ENCODE data around the gene KLRC1. TPM values are rescaled to one million over a fixed set of nuclear protein-coding genes. Genes with fewer than 3 reads are reported as not detected.
"Not testable (repeated sequence)": the region's sequence is repeated elsewhere in the genome, so short reads cannot be mapped to it uniquely, and the experiment has no call there.

KLRC1 gene
- total RNA-seq, 4 donors from 2014 or later: 0.62 to 1.1 TPM; not detected in 2

DNA sequence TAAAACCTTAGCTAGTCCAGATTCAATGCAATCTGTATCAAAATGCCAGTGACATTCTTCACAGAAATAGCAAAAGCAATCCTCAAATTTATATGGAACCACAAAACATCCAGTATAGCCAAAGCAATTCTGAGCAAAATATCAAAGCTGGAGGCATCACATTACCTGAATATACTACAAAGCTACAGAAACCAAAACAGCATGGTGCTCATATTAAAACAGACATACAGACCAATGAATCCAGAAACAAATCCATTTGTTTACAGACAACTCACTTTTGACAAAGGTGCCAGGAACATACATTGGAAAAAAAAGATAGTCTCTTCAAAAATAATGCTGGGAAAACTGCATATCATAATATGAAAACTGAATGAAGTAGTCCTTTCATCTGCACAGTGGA is 48.4 kb downstream of the KLRC1 start:
- TF ChIP-seq POLR2AphosphoS5 (IDR thresholded peaks at IDR 0.05) (no peak), POLR2A (IDR thresholded peaks at IDR 0.05) (no peak), EP300 (IDR thresholded peaks at IDR 0.05) (no peak)
- TF ChIP-seq, protein P1, sequence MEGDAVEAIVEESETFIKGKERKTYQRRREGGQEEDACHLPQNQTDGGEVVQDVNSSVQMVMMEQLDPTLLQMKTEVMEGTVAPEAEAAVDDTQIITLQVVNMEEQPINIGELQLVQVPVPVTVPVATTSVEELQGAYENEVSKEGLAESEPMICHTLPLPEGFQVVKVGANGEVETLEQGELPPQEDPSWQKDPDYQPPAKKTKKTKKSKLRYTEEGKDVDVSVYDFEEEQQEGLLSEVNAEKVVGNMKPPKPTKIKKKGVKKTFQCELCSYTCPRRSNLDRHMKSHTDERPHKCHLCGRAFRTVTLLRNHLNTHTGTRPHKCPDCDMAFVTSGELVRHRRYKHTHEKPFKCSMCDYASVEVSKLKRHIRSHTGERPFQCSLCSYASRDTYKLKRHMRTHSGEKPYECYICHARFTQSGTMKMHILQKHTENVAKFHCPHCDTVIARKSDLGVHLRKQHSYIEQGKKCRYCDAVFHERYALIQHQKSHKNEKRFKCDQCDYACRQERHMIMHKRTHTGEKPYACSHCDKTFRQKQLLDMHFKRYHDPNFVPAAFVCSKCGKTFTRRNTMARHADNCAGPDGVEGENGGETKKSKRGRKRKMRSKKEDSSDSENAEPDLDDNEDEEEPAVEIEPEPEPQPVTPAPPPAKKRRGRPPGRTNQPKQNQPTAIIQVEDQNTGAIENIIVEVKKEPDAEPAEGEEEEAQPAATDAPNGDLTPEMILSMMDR (IDR thresholded peaks at IDR 0.05): no peak
- Histone ChIP-seq H3K36me3 (no peaks in the 10 kb centered on the region), H3K4me3 (no peak overlapping the region), H3K4me1 (no peaks in the 10 kb centered on the region), H3K27me3 (no peaks in the 10 kb centered on the region), H3K9me3 (peaks cover 0 to 5% (median 0%) of the 10 kb centered on the region in 3 donors), H3K27ac (no peak overlapping the region)
- no peak for ATAC-seq

DNA sequence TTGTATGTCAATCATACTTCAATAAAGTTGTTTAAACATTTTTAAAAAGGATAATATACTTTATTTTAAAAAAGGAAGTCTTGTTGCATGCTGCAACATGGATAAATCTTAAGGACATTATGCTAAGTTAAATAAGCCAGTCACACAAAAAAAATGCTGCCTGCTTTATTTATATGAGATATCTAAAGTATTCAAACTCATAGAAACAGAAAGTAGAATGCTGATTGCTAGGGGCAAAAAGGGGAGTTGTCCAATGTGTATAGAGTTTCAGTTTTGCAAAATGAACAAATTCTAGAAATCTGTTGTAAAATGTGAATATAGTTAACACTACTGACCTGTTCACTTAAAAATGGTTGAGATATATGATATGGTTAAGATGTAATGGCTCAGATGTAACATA is 52.3 kb downstream of the KLRC1 start:
- TF ChIP-seq POLR2AphosphoS5 (IDR thresholded peaks at IDR 0.05) (no peak), POLR2A (IDR thresholded peaks at IDR 0.05) (no peak), EP300 (IDR thresholded peaks at IDR 0.05) (no peak)
- TF ChIP-seq, protein P1 (IDR thresholded peaks at IDR 0.05): no peak
- ATAC-seq: no peak
- H3K4me1 ChIP-seq: peaks cover 0 to 5% (median 0%) of the 10 kb centered on the region in 3 donors

DNA sequence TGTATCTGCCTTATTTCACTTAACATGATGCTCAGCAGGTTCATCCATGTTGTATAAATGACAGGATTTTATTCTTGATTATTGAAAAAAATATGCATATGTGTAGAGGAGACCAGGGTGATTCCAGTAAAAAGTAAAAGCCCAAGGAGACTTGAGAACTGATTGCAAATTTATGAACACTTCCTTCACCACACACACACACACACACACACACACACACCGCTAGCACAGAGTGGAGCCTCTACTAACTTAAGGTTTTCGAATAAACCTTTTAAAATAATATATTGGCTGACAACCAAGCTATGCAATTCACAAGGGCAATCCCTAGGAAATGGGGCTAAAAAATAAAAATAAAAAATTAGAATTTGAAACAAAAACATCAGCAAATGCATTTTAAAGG is 55.0 kb downstream of the KLRC1 start:
- Histone ChIP-seq H3K4me1 (peaks cover 0 to 14% (median 0%) of the 10 kb centered on the region in 3 donors), H3K27ac (no peak overlapping the region), H3K9me3 (no peaks in the 10 kb centered on the region), H3K36me3 (no peaks in the 10 kb centered on the region), H3K27me3 (no peaks in the 10 kb centered on the region), H3K4me3 (no peak overlapping the region)
- no peak for ATAC-seq
- 68 to 82% methylated on average over 2 of the region's 2 CpGs for WGBS, 2 donors (ENCODE audit: low coverage in 1 of 2)
- TF ChIP-seq POLR2A (IDR thresholded peaks at IDR 0.05) (no peak), EP300 (IDR thresholded peaks at IDR 0.05) (no peak), POLR2AphosphoS5 (IDR thresholded peaks at IDR 0.05) (no peak)
- TF ChIP-seq, protein P1 (IDR thresholded peaks at IDR 0.05): no peak

More for the DNA sequence above, 52.3 kb downstream of the KLRC1 start:
- Histone ChIP-seq H3K4me3 (no peak overlapping the region), H3K27me3 (no peaks in the 10 kb centered on the region), H3K36me3 (no peaks in the 10 kb centered on the region), H3K27ac (no peak overlapping the region), H3K9me3 (peaks cover 0 to 5% (median 0%) of the 10 kb centered on the region in 3 donors)

DNA sequence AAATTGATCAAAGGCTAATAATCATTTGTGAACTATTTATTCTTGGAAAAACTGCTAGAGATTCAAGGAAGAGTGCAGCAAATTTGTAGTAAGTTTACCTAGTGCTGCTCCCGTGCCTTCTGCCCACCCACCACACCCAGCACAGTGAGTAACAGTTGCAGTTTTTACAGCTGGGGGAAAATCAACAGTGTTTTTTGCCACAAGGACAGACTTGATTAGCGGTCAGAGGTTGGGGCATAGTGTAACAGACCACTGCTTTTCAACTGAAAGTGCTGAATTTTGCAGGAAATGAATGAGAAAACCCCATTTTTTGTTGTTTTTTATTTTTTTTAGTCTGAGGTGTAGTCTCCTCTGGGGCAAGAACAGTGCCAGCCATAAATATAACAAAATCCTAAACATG is 55.9 kb downstream of the KLRC1 start:
- ATAC-seq: no peak
- TF ChIP-seq POLR2A (IDR thresholded peaks at IDR 0.05) (no peak), POLR2AphosphoS5 (IDR thresholded peaks at IDR 0.05) (no peak), EP300 (IDR thresholded peaks at IDR 0.05) (no peak)
- TF ChIP-seq, protein P1 (IDR thresholded peaks at IDR 0.05): no peak
- WGBS, 2 donors (ENCODE audit: low coverage in 1 of 2): 71% methylated on average over 2 of the region's 2 CpGs; no CpG with 5 or more reads in 1 of the 2 donors
- no peaks in the 10 kb centered on the region for H3K9me3 ChIP-seq
- H3K36me3 ChIP-seq: no peaks in the 10 kb centered on the region
- no peak overlapping the region for H3K4me3 ChIP-seq
- H3K27me3 ChIP-seq: no peaks in the 10 kb centered on the region
- H3K27ac ChIP-seq: no peak overlapping the region
- H3K4me1 ChIP-seq: peaks cover 0 to 21% (median under 1%) of the 10 kb centered on the region in 3 donors

DNA sequence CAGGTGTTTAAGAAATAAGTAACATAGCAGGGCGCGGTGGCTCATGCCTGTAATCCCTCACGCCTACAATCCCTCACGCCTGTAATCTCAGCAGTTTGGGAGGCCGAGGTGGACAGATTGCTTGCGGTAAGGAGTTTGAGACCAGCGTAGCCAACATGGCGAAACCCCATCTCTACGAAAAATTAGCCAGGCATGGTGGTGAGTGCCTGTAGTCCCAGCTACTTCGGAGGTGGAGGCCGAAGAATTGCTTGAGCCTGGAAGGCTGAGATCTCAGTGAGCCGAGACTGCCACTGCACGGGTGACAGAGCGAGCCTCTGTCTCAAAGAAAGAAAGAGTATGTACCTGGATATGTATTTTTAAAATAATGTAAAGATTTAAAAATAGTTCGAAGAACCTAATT is 57.0 kb downstream of the KLRC1 start:
- not testable (repeated sequence) for H3K9me3 ChIP-seq, ATAC-seq, H3K27me3 ChIP-seq, H3K36me3 ChIP-seq, H3K4me3 ChIP-seq
- peaks cover 0 to 27% (median 4%) of the 10 kb centered on the region in 3 donors for H3K4me1 ChIP-seq
- H3K27ac ChIP-seq: peak overlapping the region in 3 of 4 donors; percentile 45 to 66 (median 59)
- WGBS, 2 donors (ENCODE audit: low coverage in 1 of 2): 39 to 77% methylated on average over 4 to 10 of the region's 15 CpGs

Other genes starting within 250 kb of the KLRC1 start
- gene GABARAPL1, start 240.5 kb downstream of the KLRC1 start, total RNA-seq: 100 to 1,000 TPM; 122 to 269 (median 193) TPM
- gene KLRD1, start 145.5 kb downstream of the KLRC1 start, total RNA-seq: under 1 TPM; 0.37 to 0.94 (median 0.70) TPM
- gene KLRK1, start 63.3 kb downstream of the KLRC1 start, total RNA-seq: 1 to 10 TPM in 2 of 4 donors, under 1 TPM in 2; 0.57 to 2.0 (median 0.97) TPM
- gene KLRC4, start 43.6 kb downstream of the KLRC1 start, total RNA-seq: 1 to 10 TPM in 1 of 4 donors, not detected in 3; 2.3 TPM
- gene KLRC3, start 32.8 kb downstream of the KLRC1 start, total RNA-seq: not detected
- under 1 TPM in 1 of 4 donors, not detected in 3; 0.40 TPM for gene KLRC2, start 17.4 kb downstream of the KLRC1 start, total RNA-seq
- under 1 TPM; 0.40 to 0.87 (median 0.81) TPM for gene EIF2S3B, start 52.5 kb upstream of the KLRC1 start, total RNA-seq
- gene MAGOHB, start 160.2 kb upstream of the KLRC1 start, total RNA-seq: 10 to 100 TPM; 10.2 to 29.7 (median 11.8) TPM
- under 1 TPM in 3 of 4 donors, not detected in 1; 0.40 to 0.77 (median 0.62) TPM for gene STYK1, start 220.7 kb upstream of the KLRC1 start, total RNA-seq

Measured in gastroesophageal sphincter (tissue), 4 donors.